HFF-Myc (cell line): ENCODE measurements around the gene ZNRF1.

Experiments used
- DNase-seq: peaks from one replicate; pipeline ENCODE4 v3.0.0-alpha.2; 2011; ENCODE audit warnings: low read depth; ENCODE audit errors: extremely low read depth
- H3K4me3 ChIP-seq: replicated peaks from 2 replicates; pipeline ENCODE4 v1.5.1; 2011; ENCODE audit warnings: low read depth, mild to moderate bottlenecking, control low read depth, low read length
- TF ChIP-seq, protein P1 (sequence below): IDR thresholded peaks from 2 replicates; pipeline ENCODE4 v1.5.1; 2012; ENCODE audit warnings: mild to moderate bottlenecking, low read depth, low read length, control low read depth; ENCODE audit errors: missing control alignments

The ZNRF1 gene

GRCh38 chr16:75099075-75099667 is 100.3 kb downstream of the ZNRF1 start:
- TF ChIP-seq, protein P1, sequence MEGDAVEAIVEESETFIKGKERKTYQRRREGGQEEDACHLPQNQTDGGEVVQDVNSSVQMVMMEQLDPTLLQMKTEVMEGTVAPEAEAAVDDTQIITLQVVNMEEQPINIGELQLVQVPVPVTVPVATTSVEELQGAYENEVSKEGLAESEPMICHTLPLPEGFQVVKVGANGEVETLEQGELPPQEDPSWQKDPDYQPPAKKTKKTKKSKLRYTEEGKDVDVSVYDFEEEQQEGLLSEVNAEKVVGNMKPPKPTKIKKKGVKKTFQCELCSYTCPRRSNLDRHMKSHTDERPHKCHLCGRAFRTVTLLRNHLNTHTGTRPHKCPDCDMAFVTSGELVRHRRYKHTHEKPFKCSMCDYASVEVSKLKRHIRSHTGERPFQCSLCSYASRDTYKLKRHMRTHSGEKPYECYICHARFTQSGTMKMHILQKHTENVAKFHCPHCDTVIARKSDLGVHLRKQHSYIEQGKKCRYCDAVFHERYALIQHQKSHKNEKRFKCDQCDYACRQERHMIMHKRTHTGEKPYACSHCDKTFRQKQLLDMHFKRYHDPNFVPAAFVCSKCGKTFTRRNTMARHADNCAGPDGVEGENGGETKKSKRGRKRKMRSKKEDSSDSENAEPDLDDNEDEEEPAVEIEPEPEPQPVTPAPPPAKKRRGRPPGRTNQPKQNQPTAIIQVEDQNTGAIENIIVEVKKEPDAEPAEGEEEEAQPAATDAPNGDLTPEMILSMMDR, result no peak
- H3K4me3 ChIP-seq, result no peak overlapping the region
- DNase-seq, result no peak

DNA sequence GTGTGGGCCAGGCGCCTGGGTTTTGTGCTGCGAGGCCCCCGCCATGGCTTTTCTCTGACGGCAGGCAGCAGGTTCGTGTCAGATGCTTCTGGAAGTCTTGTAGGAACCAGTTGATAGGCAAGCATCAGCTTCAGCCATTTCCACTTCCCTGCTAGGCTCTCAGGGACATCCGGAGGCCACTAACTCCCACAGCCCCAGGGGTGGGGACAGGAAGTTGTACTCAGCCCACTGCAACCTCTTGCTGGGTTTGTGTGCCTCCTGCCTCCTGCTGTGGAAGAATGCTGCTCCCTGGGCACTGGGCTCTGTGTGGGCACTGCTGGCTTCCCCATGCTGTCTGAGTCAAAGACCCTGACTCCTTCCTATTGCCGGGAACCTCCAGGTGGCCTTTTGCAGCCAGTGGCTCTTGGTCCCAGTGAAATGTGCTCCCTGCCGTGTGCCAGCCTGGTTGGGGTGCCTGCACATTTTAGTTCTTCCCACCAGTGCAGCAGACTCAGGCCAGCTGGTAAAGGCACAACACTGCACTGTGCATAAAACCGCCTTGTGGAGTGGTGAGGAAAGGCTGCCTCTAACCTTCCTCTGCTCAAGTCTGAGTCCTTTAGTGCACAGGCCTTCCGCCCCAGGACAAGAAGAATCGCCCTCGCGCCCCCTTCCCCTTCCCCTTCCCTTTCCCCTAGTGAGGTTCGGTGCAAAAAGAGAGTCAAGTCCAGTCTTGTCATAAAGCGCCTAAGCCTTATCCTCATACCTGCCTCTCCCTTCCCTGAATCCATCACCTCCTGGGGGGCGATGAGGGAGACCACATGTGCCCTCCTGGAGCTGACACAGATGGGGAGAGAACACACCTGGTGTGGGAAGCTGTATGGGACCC is 101.1 kb downstream of the ZNRF1 start:
- H3K4me3 ChIP-seq, result no peak overlapping the region
- TF ChIP-seq, protein P1, result no peak
- no peak for DNase-seq

DNA sequence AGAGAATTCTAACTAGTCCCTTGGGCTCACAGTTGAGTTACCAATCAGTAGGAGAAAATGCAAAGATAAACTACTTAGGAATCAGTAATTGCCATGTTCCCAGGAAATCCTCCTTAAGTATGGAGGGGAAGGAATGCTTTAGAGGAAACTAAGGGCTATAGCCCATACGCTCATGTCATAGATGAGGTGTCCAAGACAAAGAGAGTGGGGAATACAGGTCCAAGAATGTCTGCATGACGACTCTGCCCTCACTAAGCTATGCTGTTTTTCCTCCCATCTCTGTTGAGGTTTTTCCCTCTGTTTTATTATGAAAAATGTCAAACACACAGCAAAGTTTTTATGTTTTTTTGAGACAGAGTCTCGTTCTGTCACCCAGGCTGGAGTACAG is 101.8 kb downstream of the ZNRF1 start:
- DNase-seq, result no peak
- H3K4me3 ChIP-seq, result no peak overlapping the region
- TF ChIP-seq, protein P1, result no peak

DNA sequence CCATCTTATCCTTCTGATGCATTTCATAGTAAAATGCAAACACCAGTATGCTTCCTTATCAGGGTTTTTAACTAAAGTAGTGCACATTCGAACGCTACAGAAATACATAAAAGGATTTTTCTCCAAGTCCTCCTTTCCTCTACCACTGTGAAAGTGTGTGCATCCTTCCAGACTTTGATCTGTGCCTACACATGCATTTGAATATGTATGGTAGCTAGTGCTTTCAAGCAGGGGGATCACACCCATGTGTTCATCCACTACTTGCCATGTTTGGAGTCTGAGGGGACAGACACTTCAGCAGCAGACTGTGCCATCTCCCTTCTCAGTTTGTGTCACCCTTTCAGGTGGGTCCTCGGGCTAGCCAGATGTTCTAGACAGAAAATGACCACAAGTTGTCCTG is 102.8 kb downstream of the ZNRF1 start:
- TF ChIP-seq, protein P1, result no peak
- H3K4me3 ChIP-seq, result no peak overlapping the region
- DNase-seq, result no peak

GRCh38 chr16:75102595-75102994 is 103.8 kb downstream of the ZNRF1 start:
- no peak for DNase-seq
- TF ChIP-seq, protein P1, result no peak
- no peak overlapping the region for H3K4me3 ChIP-seq

GRCh38 chr16:75103994-75104393 is 105.2 kb downstream of the ZNRF1 start:
- TF ChIP-seq, protein P1, result no peak

GRCh38 chr16:75104836-75105235 is 106.0 kb downstream of the ZNRF1 start:
- TF ChIP-seq, protein P1, result no peak
- no peak for DNase-seq
- H3K4me3 ChIP-seq, result no peak overlapping the region

More at GRCh38 chr16:75103994-75104393, 105.2 kb downstream of the ZNRF1 start:
- DNase-seq, result no peak
- no peak overlapping the region for H3K4me3 ChIP-seq
